K562 (cell line): ENCODE results near the gene GPC3.

Experiments
- CAMTA2 ChIP-seq: fragments of 250-450 bp; sonication (Bioruptor Pico); conservative IDR thresholded peaks from 2 replicates; pipeline ENCODE4 v1.5.1; 2022
- CC2D1A ChIP-seq: fragments of 450-650 bp; IDR thresholded peaks from 2 replicates; pipeline ENCODE4 v1.6.1; 2017; ENCODE audit warnings: mild to moderate bottlenecking
- CTCF ChIP-seq, 3 experiments: IDR thresholded peaks in 2 of 3; conservative IDR thresholded peaks in 1 of 3; 2 replicates each; pipeline ENCODE4 v1.5.1; 2011 to 2012; ENCODE audit warnings: low read length in 3 of 3, mild to moderate bottlenecking in 3 of 3, control low read depth in 2 of 3, improper control_type of control experiment in 1 of 3, inconsistent platforms in 1 of 3, low read depth in 1 of 3, mixed read lengths in 1 of 3, moderate library complexity in 1 of 3; ENCODE audit not compliant: insufficient read depth in 2 of 3
- ELF1 ChIP-seq: fragments of 200-800 bp; sonication (Bioruptor generic); IDR thresholded peaks from 2 replicates; pipeline ENCODE4 v1.6.1; 2016; ENCODE audit warnings: missing genetic modification characterization, missing compliant biosample characterization
- ESRRA ChIP-seq: fragments of 450-650 bp; IDR thresholded peaks from 2 replicates; pipeline ENCODE4 v1.6.1; 2014; ENCODE audit warnings: low read depth, mild to moderate bottlenecking, moderate library complexity, borderline replicate concordance
- MAX ChIP-seq: sonication (generic); formaldehyde crosslinking; IDR thresholded peaks from 2 replicates; pipeline ENCODE4 v1.9.0; 2022; ENCODE audit warnings: mild to moderate bottlenecking, missing genetic modification reagents
- NFRKB ChIP-seq: fragments of 450-650 bp; IDR thresholded peaks from 2 replicates; pipeline ENCODE4 v1.6.1; 2016; ENCODE audit warnings: low read depth
- RFX1 ChIP-seq: fragments of 450-650 bp; IDR thresholded peaks from 2 replicates; pipeline ENCODE4 v1.6.1; 2016; ENCODE audit warnings: mild to moderate bottlenecking, moderate library complexity
- SPI1 ChIP-seq: IDR thresholded peaks from 2 replicates; pipeline ENCODE4 v1.6.1; 2011; ENCODE audit warnings: low read depth, low read length, control low read depth, borderline replicate concordance
- ZBTB8A ChIP-seq: fragments of 450-650 bp; IDR thresholded peaks from 2 replicates; pipeline ENCODE4 v1.6.1; 2018; ENCODE audit warnings: mild to moderate bottlenecking, moderate library complexity; ENCODE audit not compliant: partially characterized antibody
- ZFX ChIP-seq: sonication (generic); formaldehyde crosslinking; IDR thresholded peaks from 2 replicates; pipeline ENCODE4 v1.8.0; 2022; ENCODE audit warnings: mild to moderate bottlenecking, missing genetic modification reagents, moderate library complexity

GRCh38 chrX:133776072-133776471 lies 209.3 kb downstream of the GPC3 start:
- TF ChIP-seq RFX1, result no peak
- peak; percentile 5 to 57 (median 53); a peak in 4 of 6 replicates for TF ChIP-seq CTCF (IDR thresholded peaks at IDR 0.05 in 2 of 3, conservative IDR thresholded peaks at IDR 0.05 in 1 of 3; ENCODE audit: insufficient read depth in 2 of 3, low read depth in 1 of 3, low read length in 3 of 3)
- no peak for TF ChIP-seq ELF1 (tag)
- TF ChIP-seq CAMTA2, result no peak
- TF ChIP-seq CC2D1A, result no peak
- no peak for TF ChIP-seq MAX (CRISPR knock-in tag)
- TF ChIP-seq ZFX (CRISPR knock-in tag), result no peak
- no peak for TF ChIP-seq ZBTB8A
- TF ChIP-seq ESRRA, result no peak
- no peak for TF ChIP-seq SPI1
- no peak for TF ChIP-seq NFRKB
